SK-N-DZ (cell line): ENCODE data around the gene ZNF554.
"Not testable (repeated sequence)": the region's sequence is repeated elsewhere in the genome, so short reads cannot be mapped to it uniquely, and the experiment has no call there.

Experiments used
- DNase-seq: peaks from one replicate; pipeline ENCODE4 v3.0.0-alpha.2; 2015; ENCODE audit warnings: low spot score

Gene ZNF554

GRCh38 chr19:2807379-2808128 lies 12.1 kb upstream of the ZNF554 start:
- DNase-seq, result no peak

- DNase-seq, result no peak
Measured at GRCh38 chr19:2808129-2808941, 11.3 kb upstream of the ZNF554 start.

- no peak for DNase-seq
Measured at GRCh38 chr19:2809387-2810140, 10.1 kb upstream of the ZNF554 start.

- no peak for DNase-seq
Measured at GRCh38 chr19:2810141-2811091, 9.3 kb upstream of the ZNF554 start.

- DNase-seq, result no peak
Measured at GRCh38 chr19:2811221-2811722, 8.4 kb upstream of the ZNF554 start.

- no peak for DNase-seq
Measured at GRCh38 chr19:2811735-2812413, 7.8 kb upstream of the ZNF554 start.

GRCh38 chr19:2812414-2813234 lies 7.0 kb upstream of the ZNF554 start:
- DNase-seq, result no peak

- DNase-seq, result no peak
Measured at GRCh38 chr19:2813235-2814160, 6.2 kb upstream of the ZNF554 start.

- no peak for DNase-seq
Measured at GRCh38 chr19:2814426-2814825, 5.2 kb upstream of the ZNF554 start.

- DNase-seq, result no peak
Measured at GRCh38 chr19:2815191-2815614, 4.5 kb upstream of the ZNF554 start.

GRCh38 chr19:2815923-2816322 lies 3.7 kb upstream of the ZNF554 start:
- no peak for DNase-seq

GRCh38 chr19:2816641-2817040 lies 3.0 kb upstream of the ZNF554 start:
- no peak for DNase-seq

GRCh38 chr19:2817237-2817829 lies 2.3 kb upstream of the ZNF554 start:
- DNase-seq, result not testable (repeated sequence)

- DNase-seq, result peak; percentile 23
Measured at GRCh38 chr19:2820112-2820702, 539 bp downstream of the ZNF554 start.

- DNase-seq, result no peak
Measured at GRCh38 chr19:2822846-2823245, 3.2 kb downstream of the ZNF554 start.

GRCh38 chr19:2823646-2824045 lies 4.0 kb downstream of the ZNF554 start:
- DNase-seq, result no peak

GRCh38 chr19:2824129-2824528 lies 4.5 kb downstream of the ZNF554 start:
- DNase-seq, result no peak
